IMR-90 (cell line): ENCODE data around the gene CNFN. TPM values are rescaled to one million over a fixed set of nuclear protein-coding genes. Genes with fewer than 3 reads are reported as not detected.
A peak's percentile ranks its signal among the peaks of the same experiment; 100 is the strongest.

Experiments used
- ATAC-seq: fragments of 200-7000 bp; cut with Tn5 transposase; 2 replicates; pipeline ENCODE4 v1.9.1; 2020; ENCODE audit warnings: low read depth, mild to moderate bottlenecking, moderate library complexity
- BruUV-seq: library from RNA; stranded (reverse); fragments of 400-500 nt; replicated peaks from 2 replicates; lab custom pipeline; 2021; lab: Mats Ljungman, UMichigan
- CTCF ChIA-PET: fragments of 300-600 bp; formaldehyde crosslinking; extraction: SDS; loops from one replicate; lab custom pipeline; 2021; ENCODE audit warnings: antibody characterized with exemption; lab: Yijun Ruan, JAX
- POLR2A ChIA-PET: fragments of 300-600 bp; sonication (Branson Sonifier 250); formaldehyde crosslinking; loops from one replicate; lab custom pipeline; 2022; ENCODE audit warnings: antibody characterized with exemption; ENCODE audit not compliant: unreplicated experiment; lab: Charles Lee
- DNase-seq: peaks from one replicate; pipeline ENCODE4 v3.0.0; 2013
- H2AFZ ChIP-seq: replicated peaks from 2 replicates; pipeline ENCODE3; 2013; ENCODE audit warnings: low read length, mild to moderate bottlenecking; ENCODE audit not compliant: poor library complexity
- H2AK5ac ChIP-seq: 2 replicates; pipeline ENCODE4 v1.6.1; 2013; ENCODE audit warnings: low read depth, low read length, inconsistent platforms
- H2AK9ac ChIP-seq: replicated peaks from 2 replicates; pipeline ENCODE3; 2013; ENCODE audit warnings: mild to moderate bottlenecking, low read depth, low read length, moderate library complexity; ENCODE audit not compliant: poor library complexity
- H2BK120ac ChIP-seq: 2 replicates; pipeline ENCODE4 v1.6.1; 2013; ENCODE audit warnings: low read depth, low read length, inconsistent platforms
- H2BK15ac ChIP-seq: 3 replicates; pipeline ENCODE4 v1.6.1; 2013; ENCODE audit warnings: low read depth, low read length, inconsistent platforms
- H2BK20ac ChIP-seq: 2 replicates; pipeline ENCODE4 v1.6.1; 2013; ENCODE audit warnings: low read depth, mild to moderate bottlenecking, inconsistent platforms, low read length, moderate library complexity
- H2BK5ac ChIP-seq: 2 replicates; pipeline ENCODE4 v1.6.1; 2013; ENCODE audit warnings: mild to moderate bottlenecking, low read depth, low read length, inconsistent platforms; ENCODE audit not compliant: poor library complexity, severe bottlenecking
- H3K14ac ChIP-seq: replicated peaks from 2 replicates; pipeline ENCODE4 v1.6.1; 2013; ENCODE audit warnings: low read depth, low read length, inconsistent platforms
- H3K18ac ChIP-seq: 2 replicates; pipeline ENCODE4 v1.6.1; 2013; ENCODE audit warnings: low read depth, low read length, control low read depth
- H3K23ac ChIP-seq: 2 replicates; pipeline ENCODE4 v1.6.1; 2013; ENCODE audit warnings: low read depth, low read length, inconsistent platforms
- H3K27ac ChIP-seq: 2 replicates; pipeline ENCODE4 v1.5.1; 2013; ENCODE audit warnings: mild to moderate bottlenecking, control low read depth, low read length; ENCODE audit not compliant: insufficient read depth
- H3K27me3 ChIP-seq: 2 replicates; pipeline ENCODE4 v1.6.1; 2013; ENCODE audit warnings: low read length; ENCODE audit not compliant: control insufficient read depth, insufficient read depth
- H3K36me3 ChIP-seq: 2 replicates; pipeline ENCODE4 v1.6.1; 2013; ENCODE audit warnings: low read length, mixed read lengths; ENCODE audit not compliant: control insufficient read depth, insufficient read depth
- H3K4ac ChIP-seq: 2 replicates; pipeline ENCODE4 v1.6.1; 2013; ENCODE audit warnings: low read depth, low read length, inconsistent platforms
- H3K4me1 ChIP-seq: 2 replicates; pipeline ENCODE4 v1.6.1; 2013; ENCODE audit warnings: low read length, mixed read lengths; ENCODE audit not compliant: control insufficient read depth, insufficient read depth
- H3K4me2 ChIP-seq: 2 replicates; pipeline ENCODE4 v1.6.1; 2013; ENCODE audit warnings: low read depth, mild to moderate bottlenecking, control low read depth, low read length, moderate library complexity
- H3K4me3 ChIP-seq: 2 replicates; pipeline ENCODE4 v1.5.1; 2013; ENCODE audit warnings: low read depth, mild to moderate bottlenecking, control low read depth, low read length, moderate library complexity; ENCODE audit not compliant: insufficient read depth
- H3K56ac ChIP-seq: 2 replicates; pipeline ENCODE4 v1.6.1; 2013; ENCODE audit warnings: low read length, inconsistent platforms; ENCODE audit not compliant: insufficient read depth; ENCODE audit errors: extremely low read depth
- H3K79me1 ChIP-seq, 2 experiments: 2 replicates each; pipeline ENCODE4 v1.6.1; 2013; ENCODE audit warnings: low read length in 2 of 2, inconsistent platforms in 1 of 2, low read depth in 1 of 2
- H3K9ac ChIP-seq: 2 replicates; pipeline ENCODE4 v1.6.1; 2013; ENCODE audit warnings: low read depth, low read length, control low read depth
- H3K9me1 ChIP-seq: 2 replicates; pipeline ENCODE4 v1.6.1; 2013; ENCODE audit warnings: low read length, inconsistent platforms; ENCODE audit not compliant: insufficient read depth
- H3K9me3 ChIP-seq: 2 replicates; pipeline ENCODE4 v1.6.1; 2013; ENCODE audit warnings: low read length; ENCODE audit not compliant: control insufficient read depth, insufficient read depth
- H4K20me1 ChIP-seq: 2 replicates; pipeline ENCODE4 v1.6.1; 2013; ENCODE audit warnings: low read length, inconsistent platforms; ENCODE audit not compliant: insufficient read depth
- H4K5ac ChIP-seq: 2 replicates; pipeline ENCODE4 v1.6.1; 2013; ENCODE audit warnings: mild to moderate bottlenecking, low read depth, low read length, control low read depth
- H4K8ac ChIP-seq, 2 experiments: 2 replicates each; pipeline ENCODE4 v1.6.1; 2013; ENCODE audit warnings: low read depth in 2 of 2, low read length in 2 of 2, control low read depth in 1 of 2, inconsistent platforms in 1 of 2
- H4K91ac ChIP-seq: 2 replicates; pipeline ENCODE4 v1.6.1; 2013; ENCODE audit warnings: low read depth, low read length, inconsistent platforms; ENCODE audit not compliant: insufficient read depth
- BHLHE40 ChIP-seq: fragments of 150-350 bp; IDR thresholded peaks from 2 replicates; pipeline ENCODE4 v1.6.1; 2016; ENCODE audit warnings: mild to moderate bottlenecking, low read depth, low read length
- CEBPB ChIP-seq: IDR thresholded peaks from 2 replicates; pipeline ENCODE4 v1.6.1; 2012; ENCODE audit warnings: low read depth, low read length, improper control_type of control experiment
- CHD1 ChIP-seq: IDR thresholded peaks from 2 replicates; pipeline ENCODE4 v1.6.1; 2012; ENCODE audit warnings: low read depth, low read length, improper control_type of control experiment
- MAFK ChIP-seq: IDR thresholded peaks from 2 replicates; pipeline ENCODE4 v1.6.1; 2012; ENCODE audit warnings: low read depth, low read length, improper control_type of control experiment
- POLR2A ChIP-seq: IDR thresholded peaks from 2 replicates; pipeline ENCODE4 v1.6.1; 2012; ENCODE audit warnings: mild to moderate bottlenecking, low read depth, low read length
- WGBS, 2 experiments: methylation state at CpG; one replicate each; pipeline versions ENCODE4 v1.1.5 to v1.1.7; 2013; ENCODE audit warnings: missing lambda C conversion rate in 2 of 2; ENCODE audit not compliant: insufficient read length in 1 of 2; ENCODE audit errors: extremely low coverage in 2 of 2; 5-methylcytosine and 5-hydroxymethylcytosine counted together
- dilution Hi-C: fragments of 300-500 bp; cut with HindIII; formaldehyde crosslinking; loops from one replicate; pipeline ENCODE4 v1.14.3; 2018; ENCODE audit warnings: low sequenced_read_pairs; ENCODE audit not compliant: unreplicated experiment
- in situ Hi-C: fragments of 300-500 bp; cut with MboI; formaldehyde crosslinking; loops from 3 replicates; pipeline ENCODE4 v1.14.3; 2019; ENCODE audit warnings: low sequenced_read_pairs, inconsistent platforms, mixed read lengths
- intact Hi-C: fragments of 100-400 bp; cut with micrococcal nuclease; formaldehyde crosslinking; loops from 2 replicates; pipeline ENCODE4 v1.10.0; 2022
- polyA plus RNA-seq, 3 experiments: library from polyadenylated mRNA; depleted of rRNA; stranded (reverse); fragments of >200 nt; gene quantifications; 2 replicates each; pipeline ENCODE4 v1.2.3, GENCODE V29; 2012; ENCODE audit warnings: low replicate concordance in 1 of 3
- total RNA-seq: library from RNA; depleted of rRNA; stranded (reverse); fragments of >200 nt; gene quantifications from 2 replicates; pipeline ENCODE4 v1.2.3, GENCODE V29; 2012

CNFN gene
- total and polyA plus RNA-seq, 2 of the 4 experiments (the other 2 are of a cell fraction) = 1.2 TPM; not detected in 1

DNA sequence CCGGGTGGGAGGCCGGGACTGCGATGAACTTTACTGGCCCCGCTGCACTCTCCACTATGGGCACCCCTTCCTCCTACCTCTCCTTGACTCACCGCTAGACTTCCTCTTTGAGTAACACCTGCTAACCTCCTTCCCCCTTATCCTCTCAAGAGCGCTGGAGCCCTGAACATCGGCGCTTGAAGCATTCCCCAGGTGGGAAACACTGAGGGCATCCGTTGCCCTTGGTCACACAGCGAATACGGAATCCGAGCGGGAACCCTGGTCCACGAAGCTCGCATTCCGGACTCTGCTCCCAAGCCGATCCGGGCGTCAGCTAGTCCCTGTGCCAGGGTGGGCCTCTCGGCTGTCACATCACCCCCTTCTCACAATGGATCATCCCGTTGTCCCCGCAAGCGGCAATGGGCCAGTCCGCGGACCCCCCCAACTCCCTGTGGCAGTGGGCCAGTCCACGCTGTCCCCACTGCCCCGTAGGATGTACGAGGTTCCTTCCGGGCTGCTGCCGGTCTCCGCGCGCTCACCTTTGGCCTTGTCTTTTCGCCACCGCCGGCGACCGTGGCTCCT, 32.9 kb upstream of the CNFN start:
- Histone ChIP-seq H3K4me2 (peak overlapping the region; percentile 84), H2AK9ac (peak overlapping the region; percentile 55), H4K8ac (peak overlapping the region; percentile 57 to 84; a peak in 3 of 4 replicates), H3K9ac (peak overlapping the region; percentile 34), H4K5ac (no peak overlapping the region; the same call in 1 of the 2 replicates), H2BK20ac (no peak overlapping the region), H3K27ac (peak overlapping the region; percentile 11; the same call in 1 of the 2 replicates), H3K4me3 (peak overlapping the region; percentile 64), H2BK5ac (no peak overlapping the region), H3K56ac (no peak overlapping the region), H3K9me3 (no peaks in the 10 kb centered on the region), H3K23ac (peak overlapping the region; percentile 26), H3K27me3 (no peaks in the 10 kb centered on the region), H3K4me1 (peaks cover 9% of the 10 kb centered on the region), H3K79me1 (peaks cover 4 to 19% of the 10 kb centered on the region in 2 experiments; a peak in 2 of 4 replicates), H3K14ac (peak overlapping the region; percentile 66), H2BK15ac (no peak overlapping the region), H3K18ac (no peak overlapping the region), H2AK5ac (peak overlapping the region; percentile 36), H4K20me1 (peaks cover 11% of the 10 kb centered on the region; the same call in 1 of the 2 replicates), H2AFZ (peak overlapping the region; percentile 96), H2BK120ac (no peak overlapping the region), H4K91ac (peak overlapping the region; percentile 36; the same call in 1 of the 2 replicates), H3K9me1 (peaks cover 11% of the 10 kb centered on the region), H3K36me3 (no peaks in the 10 kb centered on the region), H3K4ac (peak overlapping the region; percentile 11; the same call in 1 of the 2 replicates)
- WGBS, 2 experiments = 3% methylated on average over 26 of the region's 38 CpGs; no CpG with 5 or more reads in 1 of the 2 experiments
- in situ Hi-C loops = no loop called here
- ATAC-seq (peak; percentile 29), DNase-seq (no peak)
- dilution Hi-C loops = no loop called here
- TF ChIP-seq POLR2A (no peak), MAFK (no peak), CEBPB (no peak), CHD1 (no peak), BHLHE40 (peak; percentile 81)
- intact Hi-C loops = no loop called here
- no TSS peak for BruUV-seq
- ChIA-PET CTCF (interaction anchor here (1.1 to 2.0 kb wide), 2 partner anchors 15 to 17 kb away, joined by 5 to 9 read pairs; no protein-coding TSS in a partner anchor), POLR2A (no interaction called here)
